Subcutaneous adipose tissue (tissue), 4 donors: Measurements from ENCODE around the gene GLI3. TPM values are rescaled to one million over a fixed set of nuclear protein-coding genes. Genes with fewer than 3 reads are reported as not detected.

Experiments
- CTCF ChIP-seq: fragments of 450-650 bp; IDR thresholded peaks from one replicate; pipeline ENCODE4 v1.5.1; 2016; ENCODE audit warnings: low read depth, mild to moderate bottlenecking, control low read depth, antibody characterized with exemption, moderate library complexity
- total RNA-seq, 4 donors: library from RNA; depleted of rRNA; stranded (reverse); fragments of >200 nt; gene quantifications; one replicate each; pipeline ENCODE4 v1.1.0, GENCODE V29; 2016

GLI3 gene
- total RNA-seq, 4 donors from 2014 or later: 11.6 to 16.8 (median 16.3) TPM

- TF ChIP-seq CTCF: no peak
Measured at GRCh38 chr7:42244828-42245227, 7.8 kb upstream of the GLI3 start.

- no peak for TF ChIP-seq CTCF
Measured at GRCh38 chr7:42242381-42242780, 5.4 kb upstream of the GLI3 start.

- no peak for TF ChIP-seq CTCF
Measured at GRCh38 chr7:42241424-42241823, 4.4 kb upstream of the GLI3 start.

- no peak for TF ChIP-seq CTCF
Measured at GRCh38 chr7:42240416-42240815, 3.4 kb upstream of the GLI3 start.

GRCh38 chr7:42238709-42239366 lies 1.8 kb upstream of the GLI3 start:
- no peak for TF ChIP-seq CTCF

- no peak for TF ChIP-seq CTCF
Measured at GRCh38 chr7:42237811-42238541, 967 bp upstream of the GLI3 start.

GRCh38 chr7:42236266-42236975 lies 588 bp downstream of the GLI3 start:
- TF ChIP-seq CTCF: no peak
